Activated naive CD4-positive, alpha-beta T cell treated with anti-CD3 and anti-CD28 coated beads, Interleukin-2, amount 50 U/mL, for 16 hours (primary cell): Measurements from ENCODE around the gene ZNF627.
"Not testable (repeated sequence)": the region's sequence is repeated elsewhere in the genome, so short reads cannot be mapped to it uniquely, and the experiment has no call there.

Experiments
- DNase-seq: peaks from one replicate; pipeline ENCODE4 v3.0.0-alpha.2; 2020

The ZNF627 gene

GRCh38 chr19:11633223-11633622, 35.9 kb downstream of the ZNF627 start:
- no peak for DNase-seq

DNA sequence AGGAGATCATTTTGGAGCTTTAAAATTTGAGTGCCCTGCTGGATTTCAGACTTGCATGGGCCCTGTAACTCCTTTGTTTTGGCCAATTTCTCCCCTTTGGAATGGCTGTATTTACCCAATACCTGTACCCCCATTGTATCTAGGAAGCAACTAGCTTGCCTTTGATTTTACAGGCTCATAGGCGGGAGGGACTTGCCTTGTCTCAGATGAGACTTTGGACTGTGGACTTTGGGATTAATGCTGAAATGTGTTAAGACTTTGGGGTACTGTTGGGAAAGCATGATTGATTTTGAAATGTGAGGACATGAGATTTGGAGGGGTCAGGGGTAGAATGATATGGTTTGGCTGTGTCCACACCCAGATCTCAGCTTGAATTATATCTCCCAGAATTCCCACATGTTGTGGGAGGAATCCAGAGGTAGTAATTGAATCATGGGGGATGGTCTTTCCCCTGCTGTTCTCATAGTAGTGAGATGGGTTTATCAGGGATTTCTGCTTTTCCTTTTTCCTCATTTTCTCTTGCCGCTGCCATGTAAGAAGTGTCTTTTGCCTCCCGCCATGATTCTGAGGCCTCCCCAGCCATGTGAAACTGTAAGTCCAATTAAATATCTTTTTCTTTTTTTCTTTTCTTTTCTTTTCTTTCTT, 36.9 kb downstream of the ZNF627 start:
- not testable (repeated sequence) for DNase-seq

DNA sequence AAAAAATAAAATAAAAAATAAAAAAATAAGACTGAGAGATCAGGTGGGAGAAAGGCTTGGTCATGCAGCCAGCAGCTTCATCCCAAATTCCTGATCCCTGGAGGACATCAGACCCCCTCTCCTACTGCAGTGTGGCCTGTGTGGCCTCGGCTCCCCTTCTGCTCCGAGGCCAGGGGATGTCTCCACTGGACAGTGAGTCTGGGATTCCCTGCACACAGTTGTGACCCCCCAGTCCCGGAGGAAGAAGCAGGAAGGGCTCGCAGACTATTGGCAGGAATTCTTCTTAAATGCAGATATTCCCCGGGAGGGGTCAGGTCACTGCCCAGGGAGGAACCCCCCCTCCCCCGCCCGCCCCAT, 41.9 kb downstream of the ZNF627 start:
- DNase-seq: no peak

DNA sequence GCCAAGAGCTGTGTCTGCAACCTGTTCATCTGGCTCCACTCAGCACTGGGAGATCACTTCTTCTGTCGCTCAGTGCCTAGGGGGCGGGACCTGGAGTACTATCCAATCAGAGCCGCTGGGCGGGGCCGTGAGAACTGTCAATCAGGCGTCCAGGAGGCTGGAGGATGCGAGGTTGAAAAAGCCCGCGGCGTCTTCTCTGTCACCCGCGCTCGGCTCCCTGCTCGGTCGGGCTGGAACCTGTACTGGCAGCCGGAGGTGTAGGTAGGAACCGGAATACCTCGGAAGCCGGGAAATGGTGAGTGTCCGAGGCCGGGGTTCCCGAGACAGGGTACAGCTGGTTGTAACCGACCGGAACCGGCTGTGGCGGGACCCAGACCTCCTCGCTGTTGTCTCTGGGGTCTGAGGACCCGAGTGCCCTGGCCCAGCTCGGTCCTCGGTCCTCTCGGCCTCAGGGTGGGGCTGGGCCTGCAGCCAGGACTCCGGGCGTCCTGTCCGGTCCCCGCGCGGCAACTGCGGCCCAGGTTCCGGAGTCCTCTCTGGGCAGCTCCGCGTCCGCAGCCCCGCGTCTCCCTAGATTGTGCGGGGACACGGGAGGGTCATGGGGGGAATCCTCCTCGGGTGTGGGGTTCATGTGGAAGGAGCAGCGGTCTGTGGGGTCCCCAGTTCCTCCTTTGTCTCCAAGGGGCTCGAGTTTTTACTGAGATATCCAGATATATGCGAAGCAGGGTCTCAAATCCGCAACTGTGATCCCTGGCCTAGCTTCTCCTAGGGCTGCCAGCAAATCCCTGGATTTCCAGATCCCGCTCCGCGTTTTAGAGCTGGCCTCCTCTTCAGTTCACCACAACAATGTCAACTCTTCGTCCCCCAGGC, 42.6 kb downstream of the ZNF627 start:
- peak; percentile 91 for DNase-seq

DNA sequence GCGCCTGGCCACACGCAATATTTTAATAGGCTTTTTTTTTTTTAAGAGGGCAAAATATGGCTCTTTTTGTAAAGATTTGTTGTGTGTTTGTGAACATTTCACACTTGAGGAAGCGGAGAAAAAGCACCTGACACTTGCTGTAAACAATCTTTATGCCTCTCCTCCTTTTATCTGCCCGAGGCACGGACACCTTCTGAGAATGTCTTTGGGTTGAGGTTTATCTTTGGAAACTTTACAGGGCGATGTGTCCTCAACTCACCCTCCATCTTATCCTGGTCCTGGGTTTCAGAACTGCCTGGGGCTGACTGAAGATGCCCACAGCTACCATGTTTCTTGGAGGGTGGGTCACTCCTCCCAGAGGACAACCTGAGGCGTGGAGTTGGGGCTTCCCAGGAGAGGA, 44.0 kb downstream of the ZNF627 start:
- DNase-seq: no peak

GRCh38 chr19:11642902-11643301, 45.6 kb downstream of the ZNF627 start:
- no peak for DNase-seq

- no peak for DNase-seq
Observed at GRCh38 chr19:11649941-11650340, 52.7 kb downstream of the ZNF627 start.

GRCh38 chr19:11651062-11651461, 53.8 kb downstream of the ZNF627 start:
- no peak for DNase-seq

DNA sequence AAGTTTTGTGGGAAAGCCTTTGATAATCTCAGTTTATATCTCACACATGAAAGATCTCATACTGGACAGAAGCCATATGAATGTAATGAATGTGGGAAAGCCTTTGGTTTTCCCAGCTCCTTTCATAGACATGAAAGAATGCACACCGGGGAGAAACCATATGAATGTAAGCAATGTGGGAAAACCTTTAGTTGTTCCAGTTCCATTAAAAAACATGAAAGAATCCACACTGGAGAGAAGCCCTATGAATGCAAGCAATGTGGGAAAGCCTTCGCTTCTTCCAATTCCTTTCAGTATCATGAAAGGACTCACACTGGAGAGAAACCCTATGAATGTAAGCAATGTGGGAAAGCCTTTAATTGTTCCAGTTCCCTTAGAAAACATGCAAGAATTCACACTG, 54.8 kb downstream of the ZNF627 start:
- no peak for DNase-seq

DNA sequence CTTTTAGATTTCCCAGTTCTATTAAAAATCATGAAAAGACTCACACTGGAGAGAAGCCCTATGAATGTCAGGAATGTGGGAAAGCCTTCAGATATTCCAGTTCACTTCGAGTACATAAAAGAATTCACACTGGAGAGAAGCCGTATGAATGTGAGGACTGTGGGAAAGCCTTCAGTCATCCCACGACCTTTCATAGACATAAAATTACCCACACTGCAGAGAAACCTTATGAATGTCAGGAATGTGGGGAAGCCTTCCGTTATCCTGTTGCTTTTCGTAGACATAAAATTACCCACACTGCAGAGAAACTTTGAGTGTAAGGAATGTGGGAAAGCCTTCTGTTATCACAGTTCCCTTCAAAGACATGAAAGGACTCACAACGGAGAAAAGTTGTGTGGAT, 55.2 kb downstream of the ZNF627 start:
- no peak for DNase-seq

GRCh38 chr19:11656535-11656934, 59.3 kb downstream of the ZNF627 start:
- no peak for DNase-seq

- no peak for DNase-seq
Observed at GRCh38 chr19:11657307-11657706, 60.0 kb downstream of the ZNF627 start.

- DNase-seq: no peak
Observed at GRCh38 chr19:11658970-11659369, 61.7 kb downstream of the ZNF627 start.

DNA sequence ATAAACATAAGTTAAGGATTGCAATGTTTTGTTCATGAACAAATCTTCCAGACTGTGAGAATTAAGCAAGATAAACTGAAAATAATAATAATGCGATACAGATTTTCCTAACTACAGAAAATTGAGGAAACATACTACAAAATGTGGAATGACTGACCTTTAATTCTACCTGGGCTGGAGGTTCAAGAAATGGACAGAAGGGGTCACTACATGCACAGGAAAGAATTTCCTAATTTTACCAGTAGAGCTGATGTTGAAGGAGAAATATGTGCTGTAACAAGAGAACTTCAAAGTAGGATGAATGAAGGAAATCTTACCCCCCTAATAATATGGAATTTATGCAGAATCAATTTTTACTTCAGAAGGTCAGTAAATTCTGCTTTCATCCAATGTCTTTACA, 62.3 kb downstream of the ZNF627 start:
- no peak for DNase-seq

DNA sequence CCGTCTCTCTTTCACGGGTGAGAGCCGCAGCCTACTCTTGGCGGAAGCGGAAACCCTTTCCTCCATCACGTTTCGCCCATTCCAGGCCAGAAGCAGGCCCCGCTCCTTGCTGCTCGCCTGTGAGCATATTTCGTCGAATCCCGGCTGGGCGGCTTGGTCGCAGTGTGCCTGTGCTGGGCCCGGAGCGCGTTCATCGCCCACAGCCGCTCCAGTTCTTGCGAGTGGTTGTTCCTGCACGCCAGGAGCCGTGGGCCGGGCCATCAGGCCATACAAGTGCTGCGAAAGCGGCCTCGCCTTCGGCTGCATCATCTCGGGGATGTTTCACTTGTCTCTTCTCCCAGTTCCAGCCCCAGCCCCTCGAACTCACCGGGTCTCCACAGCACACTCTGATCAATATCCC, 65.0 kb downstream of the ZNF627 start:
- no peak for DNase-seq

DNA sequence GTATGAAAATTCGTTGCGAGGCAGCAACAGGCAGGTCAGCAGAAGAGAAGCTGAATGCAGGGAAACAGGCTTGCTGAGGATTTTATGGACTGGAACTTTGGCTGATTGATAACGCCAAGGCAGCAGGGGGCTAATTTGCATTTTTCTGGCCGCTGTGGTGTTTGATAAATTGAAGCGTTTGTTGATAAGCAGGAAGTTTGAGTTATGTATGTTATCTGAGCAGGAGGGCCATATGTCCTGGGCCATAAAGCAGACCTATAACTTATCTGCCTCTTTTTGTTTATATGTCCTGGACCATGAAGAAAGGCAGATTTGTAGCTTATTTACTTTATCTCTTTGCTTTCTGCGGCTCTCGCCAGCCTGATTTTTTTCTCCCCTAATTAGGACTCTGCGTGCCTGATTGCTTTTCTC, 65.9 kb downstream of the ZNF627 start:
- no peak for DNase-seq
